ENCODE data around the gene NOP56.
"Not testable (repeated sequence)": the region's sequence is repeated elsewhere in the genome, so short reads cannot be mapped to it uniquely, and the experiment has no call there.

The NOP56 gene

DNA sequence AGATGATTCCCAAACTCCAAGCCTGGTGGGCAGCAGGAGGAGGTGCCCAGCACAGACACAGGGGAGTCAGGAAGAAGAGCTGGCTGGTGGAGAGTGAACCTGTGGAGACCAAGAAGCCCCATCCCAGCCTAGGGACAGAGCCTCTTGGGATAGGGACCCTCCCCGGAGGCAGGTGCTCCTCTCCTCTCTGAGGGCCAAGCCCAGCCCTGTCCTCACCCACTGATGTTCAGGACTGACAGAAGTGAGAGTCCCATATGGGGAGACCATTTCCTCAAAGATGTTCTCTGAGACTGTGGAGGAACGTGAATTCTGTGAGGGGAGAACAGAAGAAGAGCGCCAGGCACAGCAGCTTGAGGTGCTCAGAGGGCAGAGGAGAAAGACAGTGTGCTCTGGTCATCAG lies 37.8 kb downstream of the NOP56 start:
- DNase-seq = no peak

DNA sequence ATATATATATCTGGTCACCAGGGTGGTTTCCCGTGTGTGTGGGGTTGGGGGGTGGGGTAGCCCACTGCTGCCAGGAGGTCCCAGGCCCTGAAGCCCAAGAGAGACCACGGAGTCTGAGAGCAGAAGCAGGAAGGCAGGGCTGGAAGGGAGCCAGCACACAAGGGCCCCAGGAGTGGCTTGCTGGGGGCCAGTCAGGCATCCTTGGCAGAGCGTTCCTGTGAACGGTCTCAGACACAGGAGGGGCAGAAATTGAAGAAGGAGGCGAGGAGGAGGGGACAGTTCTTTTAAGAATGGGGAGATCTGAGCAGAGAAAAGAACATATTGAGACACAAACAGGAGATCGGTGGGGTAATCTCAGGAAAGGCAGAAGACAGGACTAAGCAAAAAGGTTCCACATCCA lies 38.3 kb downstream of the NOP56 start:
- no peak for DNase-seq

DNA sequence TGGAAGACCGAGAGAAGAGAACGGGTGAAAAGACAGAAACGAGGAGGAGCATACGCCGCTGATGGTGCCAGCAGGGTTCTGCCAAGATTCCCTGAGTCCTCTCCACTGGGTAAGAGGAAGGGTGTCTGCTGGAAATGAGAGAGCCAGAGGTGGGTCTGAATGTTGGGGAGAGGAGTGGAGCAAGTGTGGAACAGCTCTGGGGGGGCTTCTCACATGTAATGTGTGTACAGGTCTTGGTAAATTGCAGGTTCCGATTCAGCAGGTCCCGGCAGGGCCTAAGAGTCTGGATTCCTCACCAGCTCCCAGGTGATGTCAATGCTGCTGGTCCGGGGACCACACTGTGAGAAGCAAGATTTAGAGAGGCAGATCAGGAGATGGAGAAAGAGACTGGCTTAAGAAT lies 38.7 kb downstream of the NOP56 start:
- no peak for DNase-seq

DNA sequence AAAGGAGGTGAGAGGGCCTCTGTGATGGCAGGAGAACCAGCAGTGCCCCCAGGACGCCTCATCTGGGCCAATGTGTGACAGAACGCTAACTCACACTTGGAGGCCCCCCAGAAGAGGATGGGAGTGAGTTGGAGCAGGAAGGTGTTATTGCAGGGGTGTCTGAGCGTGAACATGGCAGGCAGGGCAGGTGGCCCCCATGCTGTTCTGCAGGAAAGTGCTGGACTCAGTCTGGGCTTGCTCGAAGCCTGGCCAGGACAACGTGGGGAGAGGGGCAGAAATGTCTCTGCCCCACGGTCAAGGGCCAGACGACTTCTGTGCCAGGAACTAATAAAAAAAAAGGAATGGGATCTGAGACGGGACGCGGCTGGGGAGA lies 39.2 kb downstream of the NOP56 start:
- no peak for DNase-seq

DNA sequence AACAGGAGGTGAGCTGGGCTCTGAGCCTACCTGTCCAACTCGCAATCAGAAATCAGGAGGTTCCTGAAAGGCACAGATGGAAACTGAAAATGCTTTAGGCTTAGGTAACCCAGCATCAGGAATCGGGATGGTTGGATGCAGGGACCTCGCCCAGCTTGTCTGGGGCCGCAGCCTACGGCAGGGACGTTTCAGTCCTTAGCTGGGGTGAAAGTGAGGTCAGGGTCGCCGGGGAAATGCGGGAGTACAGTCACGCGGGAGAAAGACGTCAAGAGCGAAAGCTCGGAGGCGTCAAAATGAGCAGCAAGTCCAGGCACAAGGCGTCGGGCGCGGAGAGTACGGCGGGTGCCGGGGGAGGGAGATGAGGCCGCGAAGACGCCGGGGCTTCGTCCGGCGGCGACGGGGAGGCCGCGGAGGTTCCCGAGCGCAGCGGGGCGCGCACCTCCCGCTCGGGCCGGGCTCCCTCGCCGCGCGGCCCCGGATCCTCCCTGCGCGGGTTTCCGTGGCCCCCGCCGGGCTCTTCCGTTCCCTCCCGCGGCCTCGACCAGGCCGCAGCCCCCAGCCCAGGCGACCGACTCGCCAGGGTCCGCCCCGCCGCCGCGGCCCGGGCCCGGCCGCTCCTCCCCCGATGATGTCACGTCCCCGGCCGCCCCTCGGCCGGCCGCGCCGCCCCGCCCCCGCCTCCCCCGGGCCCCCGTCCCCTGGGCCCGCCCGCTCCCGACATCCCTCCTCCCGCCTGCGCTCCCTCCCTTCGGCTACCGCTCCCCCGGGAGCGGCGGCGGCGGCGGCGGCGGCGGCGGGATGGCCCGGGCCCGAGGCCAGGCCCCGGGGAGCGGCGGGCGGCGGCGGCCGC lies 39.8 kb downstream of the NOP56 start, which contains the start of gene EBF4:
Gene EBF4, plus strand, starts transcription at position 745 of the 850 bp plus-strand sequence. CDS start 866 bp downstream, outside the sequence.
- peak; percentile 26 to 51 (median 38) for DNase-seq

DNA sequence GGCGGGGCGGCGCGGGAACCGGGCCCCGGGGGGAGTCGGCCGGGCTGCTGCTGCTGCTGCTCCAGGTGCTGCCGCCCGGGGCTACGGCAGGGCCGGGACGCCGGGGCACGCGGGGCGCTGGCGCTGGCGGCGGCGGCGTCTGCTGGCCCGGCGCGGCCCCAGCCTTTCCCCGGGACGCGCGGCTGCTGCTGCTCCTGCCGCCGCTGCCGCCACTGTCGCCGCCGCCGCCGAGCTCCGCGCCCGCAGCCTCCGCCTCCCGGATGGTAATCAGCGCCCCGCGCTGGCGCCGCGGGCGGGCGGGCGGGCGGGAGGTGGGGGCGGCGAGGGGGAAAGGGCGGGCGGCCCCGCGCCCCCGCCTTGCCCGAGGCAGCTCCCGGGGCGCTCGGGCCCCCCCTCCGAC lies 40.5 kb downstream of the NOP56 start:
- peak in 2 of 3 donors; percentile 10 to 40 for DNase-seq

DNA sequence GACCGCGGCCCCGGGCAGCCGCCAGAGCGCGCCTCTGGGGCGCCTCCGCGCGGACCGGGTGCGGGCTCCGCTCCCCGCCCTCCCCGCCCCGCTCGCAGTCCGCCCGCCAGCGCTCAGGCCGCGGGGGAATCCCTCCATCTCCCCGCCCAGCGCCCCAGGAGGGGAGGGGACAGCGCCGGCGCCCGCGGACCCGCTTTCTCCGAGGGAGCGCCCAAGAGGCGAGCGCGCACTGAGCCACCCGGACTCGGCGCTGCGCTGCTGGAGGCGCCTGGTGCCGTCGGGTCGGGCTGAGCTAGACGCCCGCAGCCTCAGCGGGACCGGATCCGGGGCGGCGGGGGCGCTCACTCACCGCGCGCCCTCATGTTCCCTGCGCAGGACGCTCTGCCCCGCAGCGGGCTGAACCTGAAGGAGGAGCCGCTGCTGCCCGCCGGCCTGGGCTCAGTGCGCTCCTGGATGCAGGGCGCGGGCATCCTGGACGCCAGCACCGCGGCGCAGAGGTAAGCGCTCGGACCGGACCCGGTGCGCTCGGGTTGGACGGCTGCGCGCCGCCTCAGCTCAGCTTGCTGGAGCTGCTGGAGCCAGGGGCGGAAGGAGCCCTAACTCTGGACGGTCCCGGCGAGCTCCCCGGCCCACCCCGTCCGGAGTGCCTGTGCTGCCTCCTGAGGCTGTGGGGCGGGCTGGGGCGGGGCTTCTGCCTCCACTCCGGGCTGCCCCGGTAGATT lies 41.0 kb downstream of the NOP56 start:
- peak in 2 of 3 donors; percentile 38 to 66 for DNase-seq

DNA sequence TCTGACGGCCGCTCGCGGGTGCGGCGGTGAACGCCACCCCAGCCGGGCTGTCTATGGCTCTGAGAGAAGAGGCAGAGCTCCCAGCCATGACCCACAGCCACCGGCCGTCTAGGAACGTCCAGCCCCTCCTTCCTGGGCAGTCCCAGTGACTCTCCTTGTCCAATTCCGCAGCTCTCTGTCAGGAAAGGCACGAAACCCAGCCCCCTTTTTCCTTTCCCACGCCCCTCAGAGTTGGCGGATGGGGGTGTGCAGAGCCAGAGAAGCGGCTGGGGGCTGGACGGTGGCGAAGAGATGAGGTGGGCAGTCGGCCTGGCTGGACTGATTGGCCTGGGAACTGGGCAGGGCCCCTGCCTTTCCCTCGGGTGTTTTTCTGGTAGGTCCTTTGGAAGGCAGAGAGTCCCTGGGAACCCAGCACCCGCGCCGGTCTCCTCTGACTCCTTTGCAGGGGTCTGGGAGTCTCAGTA lies 41.6 kb downstream of the NOP56 start:
- peak in 2 of 3 donors; percentile 24 to 49 for DNase-seq

DNA sequence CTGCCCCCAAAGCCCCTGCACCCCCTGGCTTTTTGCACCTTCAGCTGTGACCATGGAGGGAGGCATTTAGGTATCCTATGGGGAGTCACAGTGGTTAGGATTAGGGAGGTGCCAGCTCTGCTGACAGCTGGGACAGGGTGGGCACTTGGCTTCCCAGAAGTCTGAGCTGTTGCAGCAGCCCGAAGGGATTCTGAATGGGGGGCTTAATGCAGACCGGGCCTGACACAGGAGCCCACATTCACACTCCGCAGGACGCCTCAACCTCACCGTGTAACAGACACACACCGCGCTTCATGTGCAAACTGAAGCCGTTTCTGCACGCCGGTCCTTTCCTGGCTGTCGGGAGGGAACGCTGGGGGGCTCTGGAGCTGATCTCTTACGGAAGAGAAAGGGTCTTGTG lies 42.1 kb downstream of the NOP56 start:
- no peak for DNase-seq

DNA sequence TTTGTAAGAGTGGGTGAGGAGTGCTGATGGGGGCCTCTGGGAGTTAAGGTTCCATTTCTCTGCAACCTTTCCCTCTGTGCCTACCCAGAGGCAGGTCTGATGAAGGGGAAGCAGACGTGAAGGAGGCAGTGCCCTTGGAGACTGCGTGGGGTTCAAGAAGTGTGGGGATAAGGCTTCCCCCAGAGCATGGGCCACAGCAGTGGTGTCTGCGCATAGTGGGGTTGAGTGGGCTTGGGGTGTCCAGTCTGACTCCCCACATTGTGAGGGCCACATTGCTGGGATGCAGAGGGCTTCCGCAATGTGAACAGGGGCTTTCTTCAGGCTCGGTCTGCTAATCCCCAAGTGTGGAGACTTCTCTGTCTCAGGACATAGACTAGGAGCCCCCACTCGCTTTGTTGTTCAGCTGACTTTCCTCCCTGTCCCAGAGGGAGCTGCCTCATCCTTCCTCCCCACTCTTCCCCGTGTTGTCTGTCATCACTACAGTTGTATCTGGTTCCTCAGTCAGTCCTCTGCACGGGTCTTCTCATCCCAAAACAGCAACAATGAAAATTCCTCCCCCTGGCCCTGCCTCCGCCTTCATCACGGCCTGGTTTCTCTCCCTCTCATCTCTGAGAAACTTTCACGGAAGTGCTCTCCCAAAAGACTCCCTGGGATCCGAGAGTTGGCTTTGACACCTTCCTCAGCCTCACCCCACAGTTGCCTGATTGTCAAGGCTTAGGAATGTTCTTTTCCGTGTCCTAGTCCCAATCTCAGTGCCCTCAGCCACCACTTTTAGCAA lies 43.0 kb downstream of the NOP56 start:
- DNase-seq = no peak

DNA sequence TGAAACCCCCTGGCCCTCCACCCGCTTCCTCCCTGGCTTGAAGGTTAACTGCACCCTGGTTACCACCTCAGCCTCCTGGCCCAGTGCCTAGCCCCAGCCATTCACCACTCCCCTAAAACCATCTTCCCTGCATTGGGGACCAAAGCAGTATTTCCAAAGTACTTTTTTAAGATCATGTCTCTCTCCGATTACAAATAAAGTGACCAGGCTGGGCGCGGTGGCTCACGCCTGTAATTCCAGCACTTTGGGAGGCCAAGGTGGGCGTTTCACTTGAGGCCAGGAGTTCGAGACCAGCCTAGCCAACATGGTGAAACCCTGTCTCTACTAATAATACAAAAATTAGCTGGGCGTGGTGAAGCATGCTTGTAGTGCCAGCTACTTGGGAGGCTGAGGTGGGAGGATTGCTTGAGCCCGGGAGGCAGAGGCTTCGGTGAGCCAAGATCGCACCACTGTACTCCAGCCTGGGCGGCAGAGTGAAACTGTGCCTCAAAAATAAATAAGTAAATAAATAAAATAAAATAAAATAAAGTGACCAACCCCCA lies 43.6 kb downstream of the NOP56 start:
- DNase-seq = not testable (repeated sequence)

DNA sequence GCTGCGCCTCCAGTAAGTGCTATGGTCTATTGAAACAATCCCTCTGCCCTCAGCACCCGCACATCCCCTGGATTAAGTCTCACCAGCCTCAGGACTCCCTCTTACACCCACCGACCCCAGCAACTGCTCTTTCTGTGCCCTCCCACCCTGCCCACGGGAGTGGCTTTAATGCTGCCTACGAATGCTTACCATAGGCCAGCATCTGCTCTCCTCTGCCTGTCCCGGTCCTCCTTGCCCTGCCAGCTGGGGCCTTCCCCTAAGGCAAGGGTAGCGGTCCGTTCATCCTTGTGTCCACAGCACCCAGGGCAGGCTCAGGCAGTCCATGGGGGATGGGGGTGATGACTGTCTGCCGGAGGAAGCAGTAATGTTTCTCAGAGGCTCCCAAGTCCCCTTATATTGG lies 44.2 kb downstream of the NOP56 start:
- DNase-seq = no peak

DNA sequence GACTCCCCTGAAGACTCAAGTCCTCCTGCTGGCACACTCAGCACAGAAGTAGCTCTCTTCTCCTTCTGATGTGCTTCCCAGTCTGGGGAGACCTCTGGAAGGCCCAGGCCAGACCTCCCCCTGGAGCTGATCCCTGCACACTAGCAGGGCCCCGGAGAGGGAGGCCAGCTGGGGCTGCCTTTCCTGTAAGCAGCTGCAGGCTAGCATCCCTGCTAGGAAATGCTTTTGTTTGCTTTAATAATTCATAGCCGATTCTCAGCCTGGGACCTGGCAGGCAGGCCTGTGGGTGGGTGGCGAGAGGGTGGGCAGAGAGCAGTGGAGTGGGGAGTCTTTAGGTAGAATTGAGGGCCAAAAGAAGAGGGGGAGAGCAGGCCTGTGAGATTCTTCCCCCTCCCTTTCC lies 45.3 kb downstream of the NOP56 start:
- DNase-seq = no peak

DNA sequence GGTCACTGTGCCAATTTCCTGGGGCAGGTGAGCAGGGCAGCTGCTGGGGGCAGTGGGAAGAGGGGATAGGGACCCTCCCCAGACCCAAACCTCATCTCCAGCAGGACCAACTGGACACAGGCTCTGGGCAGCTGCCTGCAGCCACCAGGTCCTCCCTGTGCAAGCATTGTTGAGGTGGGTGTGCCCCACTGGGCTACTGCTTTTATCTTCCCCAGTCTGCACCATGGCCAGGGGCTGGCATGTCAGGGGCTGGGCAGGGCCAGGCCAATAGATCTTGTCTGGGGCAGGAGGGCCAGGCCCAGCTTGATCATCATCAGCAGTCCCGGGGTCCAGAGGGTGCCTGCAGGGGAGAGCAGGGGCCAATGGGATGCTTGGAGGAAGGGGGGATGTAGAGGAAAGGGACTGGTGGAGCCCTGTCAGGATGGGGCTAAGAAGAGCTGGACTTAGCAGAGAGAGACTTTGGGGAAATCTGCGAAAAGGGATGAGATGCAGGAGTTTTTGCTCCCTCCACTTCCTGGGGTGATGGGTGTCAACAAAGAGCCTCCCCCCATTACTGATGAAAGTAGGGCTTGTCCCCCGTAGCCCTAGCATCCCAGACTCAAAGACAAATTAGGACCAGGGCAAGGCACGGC lies 45.9 kb downstream of the NOP56 start:
- DNase-seq = no peak

DNA sequence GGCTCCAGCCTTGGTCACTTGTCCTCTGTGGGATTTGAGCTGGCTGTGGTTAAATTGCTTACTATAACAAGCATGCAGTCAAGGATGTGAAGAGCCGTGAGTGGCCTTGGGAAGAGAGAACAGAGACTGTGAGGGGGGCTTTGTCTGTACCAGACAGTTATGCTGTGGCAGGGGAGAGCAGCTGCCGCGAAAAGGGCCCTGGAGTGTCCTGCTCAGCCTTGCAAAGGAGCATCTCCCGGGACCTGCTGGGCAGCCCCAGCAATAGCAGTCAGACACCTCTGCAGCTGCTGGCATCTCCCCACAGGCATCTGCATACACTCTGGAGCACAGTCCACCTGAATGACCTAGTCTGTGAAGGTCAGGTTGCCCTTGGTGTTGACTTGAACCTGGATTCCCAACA lies 46.5 kb downstream of the NOP56 start:
- DNase-seq = no peak

DNA sequence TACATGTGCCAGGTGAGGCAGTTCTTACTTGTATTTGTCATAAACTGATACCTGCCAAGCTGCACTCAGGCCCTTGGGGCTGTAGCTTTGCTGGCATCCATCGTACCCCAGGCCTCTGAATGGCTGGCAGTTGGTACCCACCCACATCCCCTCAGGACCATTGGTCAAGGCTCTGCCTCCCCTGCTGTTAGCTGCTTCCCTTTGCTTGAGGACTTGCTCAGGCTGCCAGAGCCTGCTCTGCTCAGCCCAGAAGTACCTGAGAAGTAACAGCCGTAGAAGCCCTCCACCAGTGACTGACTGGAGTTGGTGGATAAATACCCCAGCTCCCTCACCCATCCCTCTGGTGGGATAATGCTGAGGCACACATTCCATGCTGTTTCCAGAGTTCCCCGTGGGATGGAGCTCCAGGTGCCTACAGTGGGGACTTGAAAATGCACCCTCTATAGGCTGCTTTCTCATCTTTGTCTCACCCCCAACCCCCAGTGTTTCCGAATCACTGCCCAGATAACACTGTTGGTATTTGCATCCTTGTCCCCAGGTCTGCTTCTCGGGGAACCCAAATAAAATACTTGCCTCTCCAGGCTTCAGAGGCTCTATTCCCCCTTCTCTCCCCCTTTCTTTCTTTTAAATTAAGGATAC lies 47.5 kb downstream of the NOP56 start:
- no peak for DNase-seq

DNA sequence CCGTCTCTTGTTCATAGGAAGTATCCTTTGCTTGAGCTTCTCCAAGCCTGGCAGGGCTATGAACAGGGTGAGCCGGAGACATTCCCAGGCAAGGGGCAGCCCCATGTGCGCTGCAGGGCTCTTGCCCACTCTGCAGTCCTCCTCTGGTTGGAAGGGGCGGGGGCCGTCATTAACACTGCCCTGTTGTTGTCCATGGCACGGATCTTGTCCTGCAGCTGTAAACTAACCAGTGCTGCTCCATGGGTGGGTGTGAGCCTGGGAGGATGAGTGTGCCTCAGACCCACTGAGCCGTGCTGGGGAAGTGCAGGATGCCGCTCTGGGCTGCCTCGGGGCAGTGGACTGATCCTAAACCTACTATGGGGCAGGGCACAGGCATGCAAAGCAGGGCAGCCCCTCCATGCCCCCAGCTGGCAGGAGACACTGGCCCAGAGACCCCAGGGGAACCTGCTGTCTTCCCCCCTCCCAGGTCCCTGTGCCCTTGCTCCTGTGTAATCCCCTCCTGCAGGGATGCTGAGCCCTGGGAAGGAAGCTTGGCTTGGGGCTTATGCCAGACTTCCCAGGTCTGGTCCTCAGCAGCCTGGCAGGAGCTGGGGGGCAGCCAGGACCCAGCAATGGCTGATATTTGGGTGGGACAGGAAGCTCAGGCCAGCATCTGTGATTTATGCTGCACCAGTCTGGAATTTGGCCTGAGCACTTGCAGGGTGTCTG lies 48.6 kb downstream of the NOP56 start:
- DNase-seq = no peak

DNA sequence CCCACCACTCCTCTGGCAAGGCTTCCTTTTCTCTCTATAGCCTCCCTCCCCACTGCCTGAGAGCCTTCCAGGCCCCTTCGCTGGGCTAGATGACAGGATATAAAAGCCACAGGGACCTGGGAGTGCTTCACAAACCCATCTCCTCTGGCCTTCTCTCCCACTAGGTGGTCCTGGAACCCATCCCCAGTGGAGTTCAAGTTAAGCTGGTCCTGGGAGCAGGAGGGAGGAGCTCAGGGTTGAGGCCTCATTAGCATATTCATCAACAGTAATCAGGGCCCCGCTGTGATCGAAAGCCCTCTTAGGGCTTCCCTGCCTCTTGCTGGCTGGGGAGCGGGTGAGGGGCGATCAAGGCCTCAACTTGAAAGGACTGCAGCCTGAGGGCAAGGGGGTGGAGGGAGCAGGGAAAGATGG lies 49.2 kb downstream of the NOP56 start:
- no peak for DNase-seq

DNA sequence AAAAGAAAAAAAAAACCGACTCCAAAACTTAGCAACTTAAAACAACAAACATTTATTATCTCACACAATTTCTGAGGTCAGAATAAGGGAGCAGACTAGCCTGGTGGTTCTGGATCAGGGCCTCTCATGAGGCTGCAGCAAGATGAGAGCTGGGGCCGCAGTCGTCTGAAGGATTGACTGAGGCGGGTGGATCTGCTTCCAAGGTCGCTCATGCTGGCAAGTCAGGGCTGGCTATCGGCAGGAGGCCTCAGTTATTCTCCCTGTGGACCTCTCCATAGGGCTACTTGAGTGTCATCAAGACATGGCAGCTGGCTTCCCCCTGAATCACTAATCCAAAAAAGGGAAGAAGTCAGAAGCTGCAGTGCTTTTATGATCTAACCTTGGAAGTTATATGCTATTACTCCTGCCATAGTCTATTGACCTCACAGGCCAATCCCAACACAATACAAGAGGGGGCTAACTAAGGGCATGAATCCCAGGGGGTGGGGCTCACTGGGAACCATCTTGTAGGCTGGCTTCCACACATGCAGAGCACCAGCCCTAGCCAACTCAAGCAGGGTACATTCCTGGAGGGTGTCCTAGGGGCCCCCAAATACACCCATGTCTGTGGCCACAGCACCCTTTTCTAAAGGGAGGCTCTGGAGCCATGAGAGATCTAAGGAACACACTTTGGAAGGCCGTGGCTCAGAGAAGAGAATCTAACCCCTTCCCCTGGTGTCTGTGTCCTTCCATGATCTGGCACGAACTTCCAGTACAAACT lies 51.5 kb downstream of the NOP56 start:
- DNase-seq = no peak

DNA sequence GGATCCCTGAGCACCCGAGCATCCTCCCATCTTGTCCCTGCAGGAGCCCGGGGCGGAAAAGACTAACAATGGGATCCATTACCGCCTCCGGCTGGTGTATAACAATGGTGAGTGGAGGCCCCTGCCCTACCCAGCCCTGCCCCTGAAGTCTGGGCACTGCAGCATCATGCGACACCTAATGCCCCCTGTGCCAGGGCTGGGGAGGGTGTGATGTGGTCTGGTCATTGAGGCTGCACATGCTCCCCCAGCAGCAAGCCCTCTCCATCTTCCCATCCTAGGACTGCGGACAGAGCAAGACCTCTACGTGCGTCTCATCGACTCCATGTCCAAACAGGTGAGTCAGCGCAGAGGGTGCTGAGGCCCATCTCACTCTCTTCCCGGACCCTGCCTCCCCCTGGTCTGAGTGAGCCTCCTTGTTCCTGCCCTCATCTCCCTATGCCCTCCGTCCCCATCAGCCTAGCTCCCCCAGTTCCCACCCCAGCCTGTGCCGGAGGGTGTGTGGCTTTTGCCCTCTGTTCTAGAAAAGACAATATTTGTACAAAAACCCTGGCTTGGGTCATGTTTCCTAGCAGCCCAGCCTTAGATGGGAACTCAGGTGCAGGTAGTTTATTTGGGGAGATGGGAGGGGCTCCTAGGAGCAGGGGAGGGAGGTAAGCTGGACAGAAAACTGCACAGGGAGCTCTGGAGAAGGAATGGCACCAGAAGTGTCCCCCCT lies 53.7 kb downstream of the NOP56 start:
- no peak for DNase-seq

All from suppressor macrophage treated with lipopolysaccharide for 1 hour (primary cell).